Activated CD4-positive, alpha-beta memory T cell treated with anti-CD3 and anti-CD28 coated beads for 36 hours (primary cell): ENCODE measurements around the gene ZPBP2. TPM values are rescaled to one million over a fixed set of nuclear protein-coding genes. Genes with fewer than 3 reads are reported as not detected.
A peak's percentile ranks its signal among the peaks of the same experiment; 100 is the strongest.

Source experiments
- CTCF ChIA-PET: fragments of 350-600 bp; sonication (Branson Sonifier 250); formaldehyde crosslinking; loops from one replicate; lab custom pipeline; 2021; ENCODE audit warnings: antibody characterized with exemption, inconsistent platforms; lab: Charles Lee
- POLR2A ChIA-PET: fragments of 350-600 bp; sonication (Branson Sonifier 250); formaldehyde crosslinking; loops from one replicate; lab custom pipeline; 2021; ENCODE audit warnings: antibody characterized with exemption; lab: Charles Lee
- DNase-seq: peaks from one replicate; pipeline ENCODE4 v3.0.0-alpha.2; 2020
- H3K27ac Mint-ChIP-seq: one replicate; pipeline ENCODE4 v1.8.0; 2021; ENCODE audit warnings: mixed read lengths
- H3K27me3 Mint-ChIP-seq: one replicate; pipeline ENCODE4 v1.8.0; 2021; ENCODE audit warnings: mixed read lengths
- H3K36me3 Mint-ChIP-seq: one replicate; pipeline ENCODE4 v1.8.0; 2021; ENCODE audit warnings: mixed read lengths
- H3K4me1 Mint-ChIP-seq: one replicate; pipeline ENCODE4 v1.8.0; 2021; ENCODE audit warnings: low read depth, mixed read lengths
- H3K4me3 Mint-ChIP-seq: one replicate; pipeline ENCODE4 v1.8.0; 2021; ENCODE audit warnings: mild to moderate bottlenecking, mixed read lengths
- H3K9me3 Mint-ChIP-seq: one replicate; pipeline ENCODE4 v1.8.0; 2021; ENCODE audit warnings: mixed read lengths
- intact Hi-C: fragments of 100-400 bp; cut with micrococcal nuclease; formaldehyde crosslinking; loops from one replicate; pipeline ENCODE4 v1.15.1; 2023
- total RNA-seq, 2 experiments: library from RNA; stranded (reverse); gene quantifications; one replicate each; pipeline ENCODE4 v1.2.3, GENCODE V29; 2021

The ZPBP2 gene
- total RNA-seq, 2 experiments from 2014 or later = 0.61 to 1.0 TPM

- DNase-seq = no peak
- no peaks in the 10 kb centered on the region for H3K27me3 Mint-ChIP-seq
- peaks cover 23% of the 10 kb centered on the region for H3K36me3 Mint-ChIP-seq
- peak overlapping the region; percentile 90 for H3K27ac Mint-ChIP-seq
- CTCF ChIA-PET = interaction anchor here (0.8 to 2.0 kb wide), 3 partner anchors 11 to 304 kb away, joined by 3 to 8 read pairs (median 5); no protein-coding TSS in a partner anchor
- intact Hi-C loops = loop anchor here (2.0 to 10.0 kb wide), 4 partner anchors 27 to 461 kb away; partner anchors contain the start of gene CDK12
- H3K4me1 Mint-ChIP-seq = peaks cover 63% of the 10 kb centered on the region
- POLR2A ChIA-PET = interaction anchor here (0.6 to 1.6 kb wide), 9 partner anchors 8 to 271 kb away, joined by 3 to 9 read pairs (median 3); partner anchors contain the start of gene GSDMB
- H3K4me3 Mint-ChIP-seq = peak overlapping the region; percentile 85
- H3K9me3 Mint-ChIP-seq = no peaks in the 10 kb centered on the region
These were observed 58.2 kb downstream of the ZPBP2 start for GRCh38 chr17:39926135-39926587.

- Mint-ChIP-seq H3K4me1 (peaks cover 58% of the 10 kb centered on the region), H3K27ac (peak overlapping the region; percentile 90), H3K9me3 (no peaks in the 10 kb centered on the region), H3K4me3 (peak overlapping the region; percentile 85), H3K36me3 (peaks cover 20% of the 10 kb centered on the region), H3K27me3 (no peaks in the 10 kb centered on the region)
- peak; percentile 75 for DNase-seq
- ChIA-PET CTCF (interaction anchor here (1.0 to 2.0 kb wide), 4 partner anchors 32 to 305 kb away, joined by 3 to 8 read pairs (median 6); no protein-coding TSS in a partner anchor), POLR2A (interaction anchor here (0.6 to 1.6 kb wide), 9 partner anchors 8 to 272 kb away, joined by 3 to 9 read pairs (median 3); partner anchors contain the start of gene GSDMB)
- intact Hi-C loops = loop anchor here (1.0 to 10.0 kb wide), 5 partner anchors 26 to 462 kb away; partner anchors contain the start of genes CDK12 and PSMD3
These were observed 58.6 kb downstream of the ZPBP2 start for GRCh38 chr17:39926588-39927100.

Other genes starting within 250 kb of the ZPBP2 start
- not detected for gene PPP1R1B, start 241.2 kb upstream of the ZPBP2 start, total RNA-seq
- gene STARD3, start 231.1 kb upstream of the ZPBP2 start, total RNA-seq = 10 to 100 TPM; 53.6 to 60.3 TPM
- gene TCAP, start 202.9 kb upstream of the ZPBP2 start, total RNA-seq = under 1 TPM; 0.80 to 0.90 TPM
- not detected for gene PNMT, start 199.7 kb upstream of the ZPBP2 start, total RNA-seq
- gene PGAP3, start 180.1 kb upstream of the ZPBP2 start, total RNA-seq = 1 to 10 TPM; 8.3 to 8.6 TPM
- 1 to 10 TPM; 5.9 to 6.3 TPM for gene ERBB2, start 168.1 kb upstream of the ZPBP2 start, total RNA-seq
- gene MIEN1, start 137.7 kb upstream of the ZPBP2 start, total RNA-seq = 10 to 100 TPM; 41.0 to 43.8 TPM
- gene GRB7, start 130.3 kb upstream of the ZPBP2 start, total RNA-seq = 1 to 10 TPM in 1 of 2 experiments, under 1 TPM in 1; 0.34 to 1.2 TPM
- 10 to 100 TPM; 51.2 to 52.0 TPM for gene IKZF3, start 3.9 kb upstream of the ZPBP2 start, total RNA-seq
- 10 to 100 TPM; 26.4 to 30.2 TPM for gene GSDMB, start 50.4 kb downstream of the ZPBP2 start, total RNA-seq
- gene ORMDL3, start 59.4 kb downstream of the ZPBP2 start, total RNA-seq = 10 to 100 TPM; 53.7 to 58.3 TPM
- not detected for gene LRRC3C, start 59.5 kb downstream of the ZPBP2 start, total RNA-seq
- under 1 TPM; 0.64 to 0.87 TPM for gene GSDMA, start 94.8 kb downstream of the ZPBP2 start, total RNA-seq
- gene PSMD3, start 112.6 kb downstream of the ZPBP2 start, total RNA-seq = 100 to 1,000 TPM; 120 to 124 TPM
- gene CSF3, start 147.2 kb downstream of the ZPBP2 start, total RNA-seq = not detected
- 10 to 100 TPM; 89.2 to 99.9 TPM for gene MED24, start 186.2 kb downstream of the ZPBP2 start, total RNA-seq
- 10 to 100 TPM; 12.5 to 13.4 TPM for gene THRA, start 194.8 kb downstream of the ZPBP2 start, total RNA-seq
- 1 to 10 TPM; 6.7 to 7.3 TPM for gene NR1D1, start 232.4 kb downstream of the ZPBP2 start, total RNA-seq